Measurements from ENCODE around the gene ALMS1. TPM values are rescaled to one million over a fixed set of nuclear protein-coding genes. Genes with fewer than 3 reads are reported as not detected.
A peak's percentile ranks its signal among the peaks of the same experiment; 100 is the strongest.

The ALMS1 gene
- total and polyA plus RNA-seq, 9 of the 15 experiments (the other 6 are each of a cell fraction or from before 2014, with no cell fraction given), result 1.4 to 26.3 (median 13.6) TPM

DNA sequence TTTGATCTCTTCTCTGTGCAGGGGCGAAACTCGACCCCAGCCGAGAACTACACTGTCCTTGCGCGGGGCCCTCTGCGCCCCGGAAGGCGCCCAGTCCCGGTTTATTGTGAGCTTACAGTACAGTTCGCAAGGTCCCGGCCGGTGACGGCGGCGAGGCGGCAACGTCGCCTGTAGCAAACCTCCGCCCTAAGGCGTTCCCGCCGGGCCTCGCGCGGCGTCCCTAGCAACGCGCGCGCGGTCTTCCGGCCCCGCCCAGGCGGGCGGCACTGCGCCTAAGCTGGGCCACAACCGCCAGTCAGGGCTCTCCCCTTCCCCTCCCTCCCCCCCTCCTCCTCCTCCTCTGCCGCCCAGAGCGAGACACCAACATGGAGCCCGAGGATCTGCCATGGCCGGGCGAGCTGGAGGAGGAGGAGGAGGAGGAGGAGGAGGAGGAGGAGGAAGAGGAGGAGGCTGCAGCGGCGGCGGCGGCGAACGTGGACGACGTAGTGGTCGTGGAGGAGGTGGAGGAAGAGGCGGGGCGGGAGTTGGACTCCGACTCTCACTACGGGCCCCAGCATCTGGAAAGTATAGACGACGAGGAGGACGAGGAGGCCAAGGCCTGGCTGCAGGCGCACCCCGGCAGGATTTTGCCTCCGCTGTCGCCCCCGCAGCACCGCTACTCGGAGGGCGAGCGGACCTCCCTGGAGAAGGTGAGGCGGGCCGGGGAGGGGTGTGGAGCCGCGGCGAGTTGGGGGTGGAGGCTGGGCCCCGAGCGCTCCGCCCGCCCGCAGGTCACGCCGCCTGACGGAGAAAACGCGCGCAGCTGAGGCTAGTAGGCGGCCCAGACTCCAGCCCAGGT, at the start of gene ALMS1 (continued):
- TF ChIP-seq, protein P1, sequence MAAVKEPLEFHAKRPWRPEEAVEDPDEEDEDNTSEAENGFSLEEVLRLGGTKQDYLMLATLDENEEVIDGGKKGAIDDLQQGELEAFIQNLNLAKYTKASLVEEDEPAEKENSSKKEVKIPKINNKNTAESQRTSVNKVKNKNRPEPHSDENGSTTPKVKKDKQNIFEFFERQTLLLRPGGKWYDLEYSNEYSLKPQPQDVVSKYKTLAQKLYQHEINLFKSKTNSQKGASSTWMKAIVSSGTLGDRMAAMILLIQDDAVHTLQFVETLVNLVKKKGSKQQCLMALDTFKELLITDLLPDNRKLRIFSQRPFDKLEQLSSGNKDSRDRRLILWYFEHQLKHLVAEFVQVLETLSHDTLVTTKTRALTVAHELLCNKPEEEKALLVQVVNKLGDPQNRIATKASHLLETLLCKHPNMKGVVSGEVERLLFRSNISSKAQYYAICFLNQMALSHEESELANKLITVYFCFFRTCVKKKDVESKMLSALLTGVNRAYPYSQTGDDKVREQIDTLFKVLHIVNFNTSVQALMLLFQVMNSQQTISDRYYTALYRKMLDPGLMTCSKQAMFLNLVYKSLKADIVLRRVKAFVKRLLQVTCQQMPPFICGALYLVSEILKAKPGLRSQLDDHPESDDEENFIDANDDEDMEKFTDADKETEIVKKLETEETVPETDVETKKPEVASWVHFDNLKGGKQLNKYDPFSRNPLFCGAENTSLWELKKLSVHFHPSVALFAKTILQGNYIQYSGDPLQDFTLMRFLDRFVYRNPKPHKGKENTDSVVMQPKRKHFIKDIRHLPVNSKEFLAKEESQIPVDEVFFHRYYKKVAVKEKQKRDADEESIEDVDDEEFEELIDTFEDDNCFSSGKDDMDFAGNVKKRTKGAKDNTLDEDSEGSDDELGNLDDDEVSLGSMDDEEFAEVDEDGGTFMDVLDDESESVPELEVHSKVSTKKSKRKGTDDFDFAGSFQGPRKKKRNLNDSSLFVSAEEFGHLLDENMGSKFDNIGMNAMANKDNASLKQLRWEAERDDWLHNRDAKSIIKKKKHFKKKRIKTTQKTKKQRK (IDR thresholded peaks at IDR 0.05; ENCODE audit: borderline replicate concordance, low read depth, low read length), result no peak
- TF ChIP-seq NR1H2 (CRISPR knock-in tag; IDR thresholded peaks at IDR 0.05), result no peak
- TF ChIP-seq, protein P2, sequence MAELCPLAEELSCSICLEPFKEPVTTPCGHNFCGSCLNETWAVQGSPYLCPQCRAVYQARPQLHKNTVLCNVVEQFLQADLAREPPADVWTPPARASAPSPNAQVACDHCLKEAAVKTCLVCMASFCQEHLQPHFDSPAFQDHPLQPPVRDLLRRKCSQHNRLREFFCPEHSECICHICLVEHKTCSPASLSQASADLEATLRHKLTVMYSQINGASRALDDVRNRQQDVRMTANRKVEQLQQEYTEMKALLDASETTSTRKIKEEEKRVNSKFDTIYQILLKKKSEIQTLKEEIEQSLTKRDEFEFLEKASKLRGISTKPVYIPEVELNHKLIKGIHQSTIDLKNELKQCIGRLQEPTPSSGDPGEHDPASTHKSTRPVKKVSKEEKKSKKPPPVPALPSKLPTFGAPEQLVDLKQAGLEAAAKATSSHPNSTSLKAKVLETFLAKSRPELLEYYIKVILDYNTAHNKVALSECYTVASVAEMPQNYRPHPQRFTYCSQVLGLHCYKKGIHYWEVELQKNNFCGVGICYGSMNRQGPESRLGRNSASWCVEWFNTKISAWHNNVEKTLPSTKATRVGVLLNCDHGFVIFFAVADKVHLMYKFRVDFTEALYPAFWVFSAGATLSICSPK (IDR thresholded peaks at IDR 0.05; ENCODE audit: borderline replicate concordance), result no peak
- TF ChIP-seq MYC (IDR thresholded peaks at IDR 0.05; ENCODE audit: low read depth, low read length), result peak; percentile 69
- no peak for TF ChIP-seq MYC (CRISPR knock-in tag; IDR thresholded peaks at IDR 0.05; ENCODE audit: borderline replicate concordance, low read depth)
- TF ChIP-seq, protein P3, sequence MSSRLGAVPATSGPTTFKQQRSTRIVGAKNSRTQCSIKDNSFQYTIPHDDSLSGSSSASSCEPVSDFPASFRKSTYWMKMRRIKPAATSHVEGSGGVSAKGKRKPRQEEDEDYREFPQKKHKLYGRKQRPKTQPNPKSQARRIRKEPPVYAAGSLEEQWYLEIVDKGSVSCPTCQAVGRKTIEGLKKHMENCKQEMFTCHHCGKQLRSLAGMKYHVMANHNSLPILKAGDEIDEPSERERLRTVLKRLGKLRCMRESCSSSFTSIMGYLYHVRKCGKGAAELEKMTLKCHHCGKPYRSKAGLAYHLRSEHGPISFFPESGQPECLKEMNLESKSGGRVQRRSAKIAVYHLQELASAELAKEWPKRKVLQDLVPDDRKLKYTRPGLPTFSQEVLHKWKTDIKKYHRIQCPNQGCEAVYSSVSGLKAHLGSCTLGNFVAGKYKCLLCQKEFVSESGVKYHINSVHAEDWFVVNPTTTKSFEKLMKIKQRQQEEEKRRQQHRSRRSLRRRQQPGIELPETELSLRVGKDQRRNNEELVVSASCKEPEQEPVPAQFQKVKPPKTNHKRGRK (tag; IDR thresholded peaks at IDR 0.05), result no peak
- 0 out of 4 replicates have a peak, but pooled peaks of 1 of the 2 experiments have one; percentile 32 for TF ChIP-seq KDM4B (IDR thresholded peaks at IDR 0.05; ENCODE audit: borderline replicate concordance in 2 of 2, low read depth in 1 of 2)
- TF ChIP-seq SMC3 (conservative IDR thresholded peaks at IDR 0.05; ENCODE audit: insufficient read depth, low read depth, low read length), result no peak
- no peak; the same call in 1 of the 2 replicates for TF ChIP-seq GABPB1 (CRISPR knock-in tag; IDR thresholded peaks at IDR 0.05)
- TF ChIP-seq ZNF75A (CRISPR knock-in tag; IDR thresholded peaks at IDR 0.05), result no peak

Data from K562 (cell line).